Activated CD4-positive, alpha-beta memory T cell treated with anti-CD3 and anti-CD28 coated beads, Interleukin-2, amount 10 ng/mL, durations not matched to agents 7 days and 5 days (primary cell): Measurements from ENCODE around the gene EXOSC7. TPM values are rescaled to one million over a fixed set of nuclear protein-coding genes. Genes with fewer than 3 reads are reported as not detected.

ENCODE experiments used
- CTCF ChIA-PET: fragments of 350-600 bp; sonication (Branson Sonifier 250); formaldehyde crosslinking; loops from one replicate; lab custom pipeline; 2021; ENCODE audit warnings: antibody characterized with exemption, inconsistent platforms; lab: Charles Lee
- POLR2A ChIA-PET: fragments of 350-600 bp; sonication (Branson Sonifier 250); formaldehyde crosslinking; loops from one replicate; lab custom pipeline; 2021; ENCODE audit warnings: antibody characterized with exemption; lab: Charles Lee
- DNase-seq: peaks from one replicate; pipeline ENCODE4 v3.0.0-alpha.2; 2020
- H3K27ac Mint-ChIP-seq: one replicate; pipeline ENCODE4 v1.8.0; 2021; ENCODE audit warnings: mild to moderate bottlenecking, mixed read lengths
- H3K27me3 Mint-ChIP-seq: one replicate; pipeline ENCODE4 v1.8.0; 2021; ENCODE audit warnings: mixed read lengths
- H3K36me3 Mint-ChIP-seq: one replicate; pipeline ENCODE4 v1.8.0; 2021; ENCODE audit warnings: low read depth, mixed read lengths
- H3K4me1 Mint-ChIP-seq: one replicate; pipeline ENCODE4 v1.8.0; 2021; ENCODE audit warnings: mixed read lengths
- H3K4me3 Mint-ChIP-seq: one replicate; pipeline ENCODE4 v1.8.0; 2021; ENCODE audit warnings: mild to moderate bottlenecking, mixed read lengths
- H3K9me3 Mint-ChIP-seq: one replicate; pipeline ENCODE4 v1.8.0; 2021; ENCODE audit warnings: mixed read lengths
- total RNA-seq, 2 experiments: library from RNA; stranded (reverse); gene quantifications; one replicate each; pipeline ENCODE4 v1.2.3, GENCODE V29; 2021

The EXOSC7 gene
- total RNA-seq, 2 experiments from 2014 or later, result 38.0 to 40.8 TPM

DNA sequence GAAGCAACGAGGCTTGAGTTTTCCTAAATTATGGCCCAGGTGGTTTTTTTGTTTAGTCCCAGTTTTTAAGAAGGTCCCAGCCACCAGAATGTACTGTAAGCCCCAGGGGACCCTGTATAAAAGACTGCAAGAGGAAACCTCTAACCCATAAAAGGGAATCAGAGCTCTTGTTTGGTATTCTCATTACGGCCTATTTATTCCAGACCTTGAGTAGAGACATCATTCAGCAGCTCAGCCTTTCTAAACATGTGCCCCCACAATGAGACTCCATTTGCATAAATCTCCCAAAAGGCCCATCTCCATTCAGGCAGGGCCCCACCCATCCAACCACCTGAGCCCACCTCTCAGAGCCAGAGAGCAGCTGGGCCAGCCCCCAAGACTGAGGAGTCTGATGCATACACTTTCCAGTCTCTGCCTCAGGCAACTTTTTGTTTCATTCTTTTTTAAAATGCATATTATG, 25.7 kb upstream of the EXOSC7 start:
- ChIA-PET CTCF (interaction anchor here (1.1 kb wide), 1 partner anchor 36 kb away, joined by 3 read pairs; no protein-coding TSS in a partner anchor), POLR2A (no interaction called here)
- Mint-ChIP-seq H3K27me3 (no peaks in the 10 kb centered on the region), H3K9me3 (no peaks in the 10 kb centered on the region), H3K4me1 (peaks cover 3% of the 10 kb centered on the region), H3K27ac (no peak overlapping the region), H3K36me3 (peaks cover 13% of the 10 kb centered on the region), H3K4me3 (no peak overlapping the region)
- no peak for DNase-seq

DNA sequence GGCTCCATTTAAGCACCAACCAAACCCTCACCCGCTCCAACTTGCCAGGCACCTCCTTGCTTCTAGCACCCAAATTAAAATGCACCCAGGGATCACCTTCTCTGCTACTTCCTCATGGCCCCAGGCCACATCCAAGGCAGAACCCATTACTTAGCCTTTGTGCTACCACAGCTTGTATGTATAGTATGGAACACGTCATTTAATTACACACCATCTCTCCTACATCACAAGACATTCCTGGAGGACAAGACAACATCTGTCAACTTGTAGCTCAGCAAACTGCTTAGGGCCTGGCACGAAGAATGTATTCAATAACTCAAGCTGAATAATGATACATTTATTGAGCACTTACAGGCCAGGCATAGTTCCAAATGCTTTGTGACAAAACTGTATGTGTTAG, 23.4 kb upstream of the EXOSC7 start:
- H3K4me3 Mint-ChIP-seq, result no peak overlapping the region
- no peak for DNase-seq
- no peaks in the 10 kb centered on the region for H3K27me3 Mint-ChIP-seq
- peaks cover 3% of the 10 kb centered on the region for H3K4me1 Mint-ChIP-seq
- H3K9me3 Mint-ChIP-seq, result no peaks in the 10 kb centered on the region
- ChIA-PET CTCF (no interaction called here), POLR2A (no interaction called here)
- H3K27ac Mint-ChIP-seq, result no peak overlapping the region
- H3K36me3 Mint-ChIP-seq, result peaks cover 12% of the 10 kb centered on the region

DNA sequence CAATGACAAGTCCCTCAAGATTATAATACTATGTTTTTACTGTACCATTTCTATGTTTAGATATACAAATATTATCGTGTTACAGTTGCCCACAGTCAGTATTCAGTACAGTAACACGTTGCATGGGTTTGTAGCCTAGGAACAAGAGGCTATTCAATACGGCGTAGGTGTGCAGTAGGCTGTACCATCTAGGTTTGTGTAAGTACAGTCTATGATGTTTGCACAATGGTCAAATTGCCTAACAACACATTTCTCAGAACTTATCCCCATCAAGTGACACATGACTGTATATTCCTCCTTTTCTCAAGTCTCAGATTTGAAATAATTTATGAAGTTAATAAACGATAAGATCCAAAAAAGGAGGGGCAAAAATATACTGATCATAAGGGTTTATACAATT, 21.7 kb upstream of the EXOSC7 start:
- peaks cover 12% of the 10 kb centered on the region for H3K36me3 Mint-ChIP-seq
- POLR2A ChIA-PET, result no interaction called here

DNA sequence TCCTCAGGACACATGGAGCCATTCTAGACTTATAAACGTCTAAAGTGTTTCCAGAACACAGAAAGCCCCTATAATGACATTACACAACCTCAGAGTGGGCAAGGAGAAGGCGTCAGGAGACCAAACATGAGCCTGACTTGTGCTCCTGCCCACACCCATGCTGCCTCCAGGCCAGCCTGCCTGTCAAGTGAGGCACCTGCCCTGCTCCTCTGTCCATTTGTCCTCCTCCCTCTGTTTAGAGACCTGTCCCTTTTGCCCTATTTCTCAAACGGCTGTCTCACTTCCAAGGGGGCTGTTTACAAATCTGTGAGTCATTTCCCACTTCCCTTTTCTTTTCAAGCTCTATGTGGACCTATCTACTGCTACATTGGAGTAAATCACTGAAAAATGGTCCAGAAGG, 21.1 kb upstream of the EXOSC7 start:
- no peak overlapping the region for H3K4me3 Mint-ChIP-seq
- peaks cover 12% of the 10 kb centered on the region for H3K36me3 Mint-ChIP-seq
- H3K9me3 Mint-ChIP-seq, result no peaks in the 10 kb centered on the region
- no peak for DNase-seq
- no peaks in the 10 kb centered on the region for H3K27me3 Mint-ChIP-seq
- no peak overlapping the region for H3K27ac Mint-ChIP-seq
- peaks cover 3% of the 10 kb centered on the region for H3K4me1 Mint-ChIP-seq
- CTCF ChIA-PET, result interaction anchor here (0.6 kb wide), 1 partner anchor 433 kb away, joined by 5 read pairs; no protein-coding TSS in a partner anchor
- POLR2A ChIA-PET, result no interaction called here

More for the DNA sequence above, 21.7 kb upstream of the EXOSC7 start:
- CTCF ChIA-PET, result no interaction called here
- Mint-ChIP-seq H3K27me3 (no peaks in the 10 kb centered on the region), H3K4me1 (peaks cover 3% of the 10 kb centered on the region), H3K27ac (no peak overlapping the region), H3K4me3 (no peak overlapping the region), H3K9me3 (no peaks in the 10 kb centered on the region)
- DNase-seq, result no peak

DNA sequence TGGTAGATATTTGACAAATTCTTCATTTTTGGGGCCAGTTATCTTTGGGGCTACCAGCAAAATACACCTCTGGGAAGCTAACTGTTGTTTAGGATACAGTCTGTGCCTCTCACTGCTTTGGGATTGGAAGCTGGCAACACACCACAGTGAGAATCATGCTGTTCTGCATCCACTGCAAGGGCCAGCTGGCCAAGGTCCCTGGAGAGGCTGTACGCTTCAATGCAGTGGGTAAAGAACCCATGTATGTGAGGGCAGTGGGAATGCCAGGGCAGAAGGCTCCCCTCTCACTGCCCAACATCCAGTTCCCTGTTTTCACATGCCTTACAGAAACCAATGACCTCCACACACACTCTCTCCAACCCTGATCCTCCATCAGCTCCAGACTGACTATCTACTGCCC, 20.1 kb upstream of the EXOSC7 start:
- Mint-ChIP-seq H3K4me3 (no peak overlapping the region), H3K9me3 (no peaks in the 10 kb centered on the region), H3K27me3 (no peaks in the 10 kb centered on the region), H3K36me3 (peaks cover 12% of the 10 kb centered on the region), H3K27ac (no peak overlapping the region), H3K4me1 (peaks cover 8% of the 10 kb centered on the region)
- DNase-seq, result no peak
- CTCF ChIA-PET, result interaction anchor here (0.5 kb wide), 1 partner anchor 252 kb away, joined by 4 read pairs; no protein-coding TSS in a partner anchor
- POLR2A ChIA-PET, result interaction anchor here (0.9 kb wide), 1 partner anchor 9 kb away, joined by 3 read pairs; no protein-coding TSS in a partner anchor

- Mint-ChIP-seq H3K4me3 (no peak overlapping the region), H3K36me3 (peaks cover 9% of the 10 kb centered on the region), H3K27ac (no peak overlapping the region), H3K4me1 (peaks cover 16% of the 10 kb centered on the region), H3K27me3 (no peaks in the 10 kb centered on the region), H3K9me3 (no peaks in the 10 kb centered on the region)
- CTCF ChIA-PET, result interaction anchor here (1.1 kb wide), 1 partner anchor 702 kb away, joined by 3 read pairs; no protein-coding TSS in a partner anchor
- DNase-seq, result no peak
- POLR2A ChIA-PET, result interaction anchor here (1.3 kb wide), 1 partner anchor 10 kb away, joined by 4 read pairs; no protein-coding TSS in a partner anchor
Observed at GRCh38 chr3:44957986-44958385, 18.1 kb upstream of the EXOSC7 start.

GRCh38 chr3:44958386-44958785, 17.7 kb upstream of the EXOSC7 start:
- H3K36me3 Mint-ChIP-seq, result peaks cover 9% of the 10 kb centered on the region
- peaks cover 16% of the 10 kb centered on the region for H3K4me1 Mint-ChIP-seq
- no peak for DNase-seq
- no peaks in the 10 kb centered on the region for H3K9me3 Mint-ChIP-seq
- no peaks in the 10 kb centered on the region for H3K27me3 Mint-ChIP-seq
- ChIA-PET CTCF (interaction anchor here (1.1 kb wide), 1 partner anchor 702 kb away, joined by 3 read pairs; no protein-coding TSS in a partner anchor), POLR2A (interaction anchor here (1.3 kb wide), 1 partner anchor 9 kb away, joined by 4 read pairs; no protein-coding TSS in a partner anchor)
- no peak overlapping the region for H3K27ac Mint-ChIP-seq
- H3K4me3 Mint-ChIP-seq, result no peak overlapping the region

GRCh38 chr3:44960387-44961026, 15.5 kb upstream of the EXOSC7 start:
- Mint-ChIP-seq H3K4me3 (no peak overlapping the region), H3K4me1 (peaks cover 13% of the 10 kb centered on the region), H3K27me3 (no peaks in the 10 kb centered on the region), H3K9me3 (no peaks in the 10 kb centered on the region), H3K27ac (no peak overlapping the region), H3K36me3 (peaks cover 7% of the 10 kb centered on the region)
- CTCF ChIA-PET, result no interaction called here
- DNase-seq, result no peak
- POLR2A ChIA-PET, result no interaction called here

- Mint-ChIP-seq H3K36me3 (peaks cover 4% of the 10 kb centered on the region), H3K4me1 (peaks cover 24% of the 10 kb centered on the region), H3K27me3 (no peaks in the 10 kb centered on the region), H3K9me3 (no peaks in the 10 kb centered on the region), H3K4me3 (no peak overlapping the region), H3K27ac (no peak overlapping the region)
- ChIA-PET CTCF (no interaction called here), POLR2A (no interaction called here)
- DNase-seq, result no peak
Observed at GRCh38 chr3:44961888-44962287, 14.2 kb upstream of the EXOSC7 start.

GRCh38 chr3:44962621-44963393, 13.2 kb upstream of the EXOSC7 start:
- Mint-ChIP-seq H3K27ac (no peak overlapping the region), H3K9me3 (no peaks in the 10 kb centered on the region), H3K36me3 (no peaks in the 10 kb centered on the region), H3K27me3 (no peaks in the 10 kb centered on the region), H3K4me1 (peaks cover 33% of the 10 kb centered on the region), H3K4me3 (no peak overlapping the region)
- ChIA-PET POLR2A (no interaction called here), CTCF (no interaction called here)
- DNase-seq, result no peak

DNA sequence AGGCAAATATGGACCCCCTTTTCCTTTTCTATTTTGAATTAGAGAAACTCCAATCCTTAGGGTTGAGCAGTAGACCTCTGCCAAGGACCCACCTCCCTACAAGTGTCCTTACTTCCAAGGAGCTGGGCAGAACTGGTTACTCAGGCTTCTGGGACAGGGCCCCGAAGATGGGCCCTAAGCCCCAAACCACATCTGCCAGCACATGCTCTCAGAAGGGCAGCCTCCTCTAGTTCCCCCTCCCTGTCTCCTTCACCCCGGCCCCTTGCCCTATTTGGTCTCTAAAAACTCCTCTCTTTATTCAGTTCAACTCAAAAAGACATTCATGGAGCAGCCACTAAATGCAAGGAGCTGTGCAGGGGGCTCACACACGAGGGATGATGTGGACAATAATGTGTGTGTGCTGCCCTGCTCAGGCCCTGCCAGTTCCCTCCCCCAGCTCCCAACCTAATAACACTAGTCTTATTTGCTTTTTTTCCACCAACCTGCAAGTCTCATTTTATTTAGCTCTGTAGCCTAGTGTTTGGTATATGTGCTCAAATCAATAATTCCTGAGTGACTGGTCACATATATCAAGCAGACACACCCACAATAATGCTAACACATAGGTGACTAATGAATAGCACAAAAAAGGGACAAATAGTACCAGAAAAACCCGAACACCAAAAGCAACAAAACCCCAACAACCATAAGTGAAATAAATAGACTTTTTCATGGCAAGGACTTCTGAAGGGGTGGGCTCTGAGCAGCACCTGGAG, 12.3 kb upstream of the EXOSC7 start:
- Mint-ChIP-seq H3K27me3 (no peaks in the 10 kb centered on the region), H3K9me3 (no peaks in the 10 kb centered on the region), H3K4me3 (no peak overlapping the region), H3K27ac (no peak overlapping the region), H3K36me3 (no peaks in the 10 kb centered on the region), H3K4me1 (peaks cover 42% of the 10 kb centered on the region)
- DNase-seq, result no peak
- CTCF ChIA-PET, result no interaction called here
- POLR2A ChIA-PET, result no interaction called here

DNA sequence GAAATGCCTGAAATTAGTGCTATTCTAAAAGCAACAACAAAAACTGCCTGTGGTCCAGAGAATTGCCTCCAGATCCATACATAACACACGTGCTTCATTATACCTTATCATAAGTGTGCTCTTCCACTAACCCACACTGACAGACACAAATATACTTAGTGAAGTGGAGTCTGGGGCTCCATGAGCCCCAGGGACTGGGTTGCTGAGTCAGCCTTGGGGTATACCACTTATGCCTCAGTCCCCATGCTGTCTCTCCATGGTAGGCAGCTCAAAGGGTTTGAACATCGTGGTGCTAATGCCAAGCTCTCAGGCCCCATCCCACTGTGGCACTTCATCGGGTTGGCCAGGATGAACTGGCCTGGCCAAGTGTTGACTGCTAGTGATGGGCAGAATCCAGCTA, 10.9 kb upstream of the EXOSC7 start:
- DNase-seq, result no peak
- CTCF ChIA-PET, result no interaction called here
- Mint-ChIP-seq H3K9me3 (no peaks in the 10 kb centered on the region), H3K27me3 (no peaks in the 10 kb centered on the region), H3K4me3 (no peak overlapping the region), H3K4me1 (peaks cover 56% of the 10 kb centered on the region), H3K36me3 (no peaks in the 10 kb centered on the region), H3K27ac (no peak overlapping the region)
- POLR2A ChIA-PET, result interaction anchor here (0.9 kb wide), 1 partner anchor 9 kb away, joined by 3 read pairs; no protein-coding TSS in a partner anchor
